T-cell (primary cell): ENCODE measurements around the gene DSCAML1. TPM values are rescaled to one million over a fixed set of nuclear protein-coding genes. Genes with fewer than 3 reads are reported as not detected.

Experiments
- ATAC-seq, 4 experiments: fragments of 200-7000 bp in 3 of 4; fragments of 150-1000 bp in 1 of 4; cut with Tn5 transposase; replicated peaks in 1 of 4; 1 replicate in 3 of 4; 2 replicates in 1 of 4; pipeline ENCODE4 v1.10.0; 2021; ENCODE audit warnings: moderate library complexity in 3 of 4, mild to moderate bottlenecking in 2 of 4, moderate number of reproducible peaks in 1 of 4
- CTCF ChIA-PET, 2 donors: fragments of 300-600 bp; sonication (Branson Sonifier 250); formaldehyde crosslinking; loops; one replicate each; lab custom pipeline; 2022; ENCODE audit warnings: antibody characterized with exemption in 2 of 2; lab: Charles Lee
- POLR2A ChIA-PET, 2 donors: fragments of 300-600 bp; sonication (Branson Sonifier 250); formaldehyde crosslinking; loops; one replicate each; lab custom pipeline; 2022; ENCODE audit warnings: antibody characterized with exemption in 2 of 2; lab: Charles Lee
- DNase-seq, 35 experiments: peaks; one replicate each; pipeline versions ENCODE4 v3.0.0 to v3.0.0-alpha.2; 2013 to 2023
- H3K27ac ChIP-seq: one replicate; pipeline ENCODE4 v1.5.1; 2013; ENCODE audit warnings: low read length
- H3K27me3 ChIP-seq, 2 experiments: replicated peaks in 1 of 2; 1 replicate in 1 of 2; 2 replicates in 1 of 2; pipeline versions ENCODE4 v1.6.1 to v1.7.0; 2013; ENCODE audit warnings: low read length in 1 of 2, mixed read lengths in 1 of 2; ENCODE audit not compliant: control insufficient read depth in 2 of 2, insufficient read depth in 2 of 2; ENCODE audit errors: extremely low read depth in 1 of 2
- H3K36me3 ChIP-seq, 2 donors: 1 replicate in 1 of 2; 2 replicates in 1 of 2; pipeline versions ENCODE4 v1.6.1 to v1.7.0; 2013; ENCODE audit warnings: low read length in 1 of 2; ENCODE audit not compliant: control insufficient read depth in 2 of 2, insufficient read depth in 1 of 2; ENCODE audit errors: extremely low read depth in 1 of 2
- H3K4me1 ChIP-seq, 2 experiments: 1 replicate in 1 of 2; 2 replicates in 1 of 2; pipeline versions ENCODE4 v1.6.1 to v1.7.0; 2013; ENCODE audit warnings: low read length in 2 of 2, mixed read lengths in 1 of 2; ENCODE audit not compliant: insufficient read depth in 2 of 2, control insufficient read depth in 1 of 2; ENCODE audit errors: extremely low read depth in 1 of 2
- H3K4me3 ChIP-seq, 2 donors: 1 replicate in 1 of 2; 2 replicates in 1 of 2; pipeline versions ENCODE4 v1.5.1 to v1.7.0; 2013; ENCODE audit warnings: mild to moderate bottlenecking in 2 of 2, low read length in 1 of 2, moderate library complexity in 1 of 2; ENCODE audit not compliant: control insufficient read depth in 1 of 2; ENCODE audit errors: extremely low read depth in 1 of 2
- H3K9me3 ChIP-seq: 2 replicates; pipeline ENCODE4 v1.7.0; 2013
- H3K27ac Mint-ChIP-seq, 2 donors: one replicate each; pipeline ENCODE4 v1.8.0; 2020 to 2021; ENCODE audit warnings: mild to moderate bottlenecking in 2 of 2, mixed read lengths in 2 of 2
- H3K27me3 Mint-ChIP-seq, 2 donors: one replicate each; pipeline ENCODE4 v1.8.0; 2021 to 2022; ENCODE audit warnings: mixed read lengths in 2 of 2
- H3K36me3 Mint-ChIP-seq: one replicate; pipeline ENCODE4 v1.8.0; 2021; ENCODE audit warnings: mixed read lengths
- H3K4me1 Mint-ChIP-seq, 3 donors: one replicate each; pipeline ENCODE4 v1.8.0; 2020 to 2022; ENCODE audit warnings: mixed read lengths in 3 of 3, mild to moderate bottlenecking in 1 of 3
- H3K4me3 Mint-ChIP-seq, 3 donors: one replicate each; pipeline ENCODE4 v1.8.0; 2020 to 2022; ENCODE audit warnings: mild to moderate bottlenecking in 3 of 3, mixed read lengths in 3 of 3, moderate library complexity in 3 of 3
- H3K9me3 Mint-ChIP-seq, 3 donors: one replicate each; pipeline ENCODE4 v1.8.0; 2020 to 2022; ENCODE audit warnings: mixed read lengths in 3 of 3
- WGBS: methylation state at CpG from one replicate; pipeline ENCODE4 v1.1.5; 2013; ENCODE audit warnings: missing lambda C conversion rate; ENCODE audit not compliant: insufficient coverage; 5-methylcytosine and 5-hydroxymethylcytosine counted together
- total RNA-seq, 35 experiments: library from RNA in 6 of 35; stranded (reverse) in 6 of 35; fragments of 120-200 nt in 1 of 35; gene quantifications; one replicate each; pipeline versions ENCODE4 v1.2.1 to v1.2.4 and lab custom pipeline; 2013 to 2026

DSCAML1 gene
- total RNA-seq, 5 donors from 2014 or later (not counting 1 experiment from before 2014, with no cell fraction given): 0.15 to 2.4 (median 0.96) TPM

GRCh38 chr11:117638911-117639543 is 158.0 kb downstream of the DSCAML1 start:
- Mint-ChIP-seq H3K27me3 (peaks cover 7 to 23% of the 10 kb centered on the region in 2 donors), H3K4me3 (no peak overlapping the region), H3K36me3 (no peaks in the 10 kb centered on the region), H3K9me3 (peaks cover 0 to 5% (median 0%) of the 10 kb centered on the region in 3 donors), H3K4me1 (no peaks in the 10 kb centered on the region), H3K27ac (no peak overlapping the region)
- 75% methylated on average over 1 of the region's 2 CpGs for WGBS
- ATAC-seq (no peak), DNase-seq (no peak)
- no peaks in the 10 kb centered on the region for H3K36me3 ChIP-seq
- H3K4me1 ChIP-seq: no peaks in the 10 kb centered on the region
- no peak overlapping the region for H3K4me3 ChIP-seq
- H3K27me3 ChIP-seq: peaks cover 0 to 25% of the 10 kb centered on the region in 2 experiments
- no peak overlapping the region for H3K27ac ChIP-seq
- CTCF ChIA-PET: no interaction called here
- POLR2A ChIA-PET: no interaction called here
- no peaks in the 10 kb centered on the region for H3K9me3 ChIP-seq

- Histone ChIP-seq H3K27me3 (peaks cover 0 to 8% of the 10 kb centered on the region in 2 experiments), H3K4me3 (no peak overlapping the region), H3K27ac (no peak overlapping the region), H3K36me3 (no peaks in the 10 kb centered on the region), H3K9me3 (no peaks in the 10 kb centered on the region), H3K4me1 (no peaks in the 10 kb centered on the region)
- ATAC-seq: no peak
- ChIA-PET POLR2A (no interaction called here), CTCF (no interaction called here)
- Mint-ChIP-seq H3K4me3 (no peak overlapping the region), H3K36me3 (no peaks in the 10 kb centered on the region), H3K27ac (no peak overlapping the region), H3K27me3 (peaks cover 3 to 7% of the 10 kb centered on the region in 2 donors), H3K4me1 (no peaks in the 10 kb centered on the region), H3K9me3 (peaks cover 0 to 5% (median 0%) of the 10 kb centered on the region in 3 donors)
- WGBS: 73% methylated on average over 16 of the region's 21 CpGs
- DNase-seq: no peak
These were observed 162.0 kb downstream of the DSCAML1 start for GRCh38 chr11:117634756-117635603.

GRCh38 chr11:117633976-117634755 is 162.8 kb downstream of the DSCAML1 start:
- Mint-ChIP-seq H3K4me1 (no peaks in the 10 kb centered on the region), H3K36me3 (no peaks in the 10 kb centered on the region), H3K4me3 (no peak overlapping the region), H3K9me3 (peaks cover 0 to 5% (median 0%) of the 10 kb centered on the region in 3 donors), H3K27ac (no peak overlapping the region), H3K27me3 (peaks cover 3 to 6% of the 10 kb centered on the region in 2 donors)
- Histone ChIP-seq H3K9me3 (no peaks in the 10 kb centered on the region), H3K4me3 (no peak overlapping the region), H3K27me3 (peaks cover 0 to 2% of the 10 kb centered on the region in 2 experiments), H3K27ac (no peak overlapping the region), H3K36me3 (no peaks in the 10 kb centered on the region), H3K4me1 (no peaks in the 10 kb centered on the region)
- no peak for ATAC-seq
- 84% methylated on average over 10 of the region's 12 CpGs for WGBS
- no peak for DNase-seq
- POLR2A ChIA-PET: no interaction called here
- CTCF ChIA-PET: no interaction called here

- Mint-ChIP-seq H3K36me3 (no peaks in the 10 kb centered on the region), H3K4me3 (no peak overlapping the region), H3K9me3 (no peaks in the 10 kb centered on the region), H3K27ac (no peak overlapping the region), H3K4me1 (no peaks in the 10 kb centered on the region), H3K27me3 (peaks cover 3 to 8% of the 10 kb centered on the region in 2 donors)
- no peak overlapping the region for H3K27ac ChIP-seq
- no peaks in the 10 kb centered on the region for H3K27me3 ChIP-seq
- no peaks in the 10 kb centered on the region for H3K4me1 ChIP-seq
- WGBS: 92% methylated on average over 5 of the region's 9 CpGs
- DNase-seq (no peak), ATAC-seq (no peak)
- POLR2A ChIA-PET: no interaction called here
- no peaks in the 10 kb centered on the region for H3K9me3 ChIP-seq
- H3K4me3 ChIP-seq: no peak overlapping the region
- H3K36me3 ChIP-seq: no peaks in the 10 kb centered on the region
- CTCF ChIA-PET: no interaction called here
These were observed 163.7 kb downstream of the DSCAML1 start for GRCh38 chr11:117633186-117633754.

GRCh38 chr11:117632306-117632705 is 164.7 kb downstream of the DSCAML1 start:
- Histone ChIP-seq H3K9me3 (no peaks in the 10 kb centered on the region), H3K27me3 (peaks cover 0 to 2% of the 10 kb centered on the region in 2 experiments), H3K4me3 (no peak overlapping the region), H3K4me1 (no peaks in the 10 kb centered on the region), H3K36me3 (no peaks in the 10 kb centered on the region), H3K27ac (no peak overlapping the region)
- H3K27me3 Mint-ChIP-seq: peaks cover 9 to 13% of the 10 kb centered on the region in 2 donors
- H3K4me3 Mint-ChIP-seq: no peak overlapping the region
- CTCF ChIA-PET: interaction anchor here in 1 of 2 donors (1.3 kb wide), 1 partner anchor 11 kb away, joined by 3 read pairs; no protein-coding TSS in a partner anchor
- H3K36me3 Mint-ChIP-seq: no peaks in the 10 kb centered on the region
- ATAC-seq: no peak
- H3K27ac Mint-ChIP-seq: no peak overlapping the region
- no peaks in the 10 kb centered on the region for H3K4me1 Mint-ChIP-seq
- DNase-seq: no peak
- POLR2A ChIA-PET: no interaction called here
- no peaks in the 10 kb centered on the region for H3K9me3 Mint-ChIP-seq
- 67% methylated on average over 1 of the region's 3 CpGs for WGBS
